Measurements from ENCODE around the gene ACOT9. TPM values are rescaled to one million over a fixed set of nuclear protein-coding genes. Genes with fewer than 3 reads are reported as not detected.

Gene ACOT9
- total RNA-seq, 4 donors from 2014 or later: 21.4 to 72.2 (median 27.5) TPM

DNA sequence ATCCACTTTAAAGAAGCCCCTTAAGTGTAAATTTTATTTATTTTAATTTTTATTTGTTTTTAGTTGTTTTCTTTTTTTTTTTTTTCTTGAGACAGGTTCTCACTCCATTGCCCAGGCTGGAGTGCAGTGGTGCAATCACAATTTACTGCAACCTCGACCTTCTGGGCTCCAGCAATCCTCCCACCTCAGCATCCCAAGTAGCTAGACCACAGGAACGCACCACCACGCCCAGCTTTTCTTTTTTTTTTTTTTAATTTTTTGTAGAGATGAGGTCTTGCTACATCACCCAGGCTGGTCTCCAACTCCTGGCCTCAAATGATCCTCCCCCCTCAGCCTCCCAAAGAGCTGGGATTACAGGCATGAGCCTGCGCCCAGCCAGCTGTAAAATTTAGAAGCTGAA lies 45.9 kb upstream of the ACOT9 start:
- no peak for DNase-seq
- H3K4me1 ChIP-seq: peaks cover 0 to 9% (median 0%) of the 10 kb centered on the region in 4 donors
- no peaks in the 10 kb centered on the region for H3K9me3 ChIP-seq
- in situ Hi-C loops (cut with MboI; ENCODE audit: low pct_ligation_motif_present in 1 of 4, low pct_unique_long_range_greater_than_20kb in 1 of 4, low sequenced_read_pairs in 3 of 4): loop anchor here in 2 of 4 donors (10.0 to 25.0 kb wide), 2 partner anchors 98 to 116 kb away; partner anchors contain the start of genes APOO (in 1 of the 2) and CXorf58 (in 1 of the 2)
- H3K4me3 ChIP-seq: no peak overlapping the region
- intact Hi-C loops (cut with DNase I; ENCODE audit: low total_unique reads): no loop called here
- WGBS, 2 donors (ENCODE audit: low coverage in 1 of 2): 73 to 77% methylated on average over 3 to 4 of the region's 4 CpGs
- H3K27me3 ChIP-seq: no peaks in the 10 kb centered on the region
- H3K36me3 ChIP-seq: peaks cover 0 to 5% (median 0%) of the 10 kb centered on the region in 4 donors
- TF ChIP-seq POLR2A (IDR thresholded peaks at IDR 0.05) (no peak), POLR2AphosphoS5 (IDR thresholded peaks at IDR 0.05) (no peak), EP300 (IDR thresholded peaks at IDR 0.05; ENCODE audit: low read depth) (no peak)
- TF ChIP-seq, protein P1, sequence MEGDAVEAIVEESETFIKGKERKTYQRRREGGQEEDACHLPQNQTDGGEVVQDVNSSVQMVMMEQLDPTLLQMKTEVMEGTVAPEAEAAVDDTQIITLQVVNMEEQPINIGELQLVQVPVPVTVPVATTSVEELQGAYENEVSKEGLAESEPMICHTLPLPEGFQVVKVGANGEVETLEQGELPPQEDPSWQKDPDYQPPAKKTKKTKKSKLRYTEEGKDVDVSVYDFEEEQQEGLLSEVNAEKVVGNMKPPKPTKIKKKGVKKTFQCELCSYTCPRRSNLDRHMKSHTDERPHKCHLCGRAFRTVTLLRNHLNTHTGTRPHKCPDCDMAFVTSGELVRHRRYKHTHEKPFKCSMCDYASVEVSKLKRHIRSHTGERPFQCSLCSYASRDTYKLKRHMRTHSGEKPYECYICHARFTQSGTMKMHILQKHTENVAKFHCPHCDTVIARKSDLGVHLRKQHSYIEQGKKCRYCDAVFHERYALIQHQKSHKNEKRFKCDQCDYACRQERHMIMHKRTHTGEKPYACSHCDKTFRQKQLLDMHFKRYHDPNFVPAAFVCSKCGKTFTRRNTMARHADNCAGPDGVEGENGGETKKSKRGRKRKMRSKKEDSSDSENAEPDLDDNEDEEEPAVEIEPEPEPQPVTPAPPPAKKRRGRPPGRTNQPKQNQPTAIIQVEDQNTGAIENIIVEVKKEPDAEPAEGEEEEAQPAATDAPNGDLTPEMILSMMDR (IDR thresholded peaks at IDR 0.05): no peak
- H3K27ac ChIP-seq: no peak overlapping the region

DNA sequence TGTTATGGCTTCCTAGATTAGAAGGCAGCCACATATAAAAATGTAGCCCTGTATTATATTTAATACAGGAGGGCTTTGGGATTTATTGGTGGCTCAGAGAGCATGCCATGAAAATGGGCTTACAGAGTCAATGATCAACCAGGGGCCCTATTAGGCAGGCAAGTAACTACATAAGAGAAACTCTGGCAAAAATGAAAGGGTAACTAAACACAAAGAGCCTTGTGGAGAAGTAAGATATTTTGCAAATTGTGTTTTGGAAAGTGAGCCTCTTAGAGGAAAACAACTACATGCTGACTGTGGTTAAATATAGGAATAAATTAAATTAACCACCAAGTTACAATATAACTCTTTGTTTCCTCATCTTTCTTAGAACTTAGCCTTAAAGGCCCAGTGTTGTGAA lies 45.4 kb upstream of the ACOT9 start:
- intact Hi-C loops (cut with DNase I; ENCODE audit: low total_unique reads) (no loop called here), in situ Hi-C loops (cut with MboI; ENCODE audit: low pct_ligation_motif_present in 1 of 4, low pct_unique_long_range_greater_than_20kb in 1 of 4, low sequenced_read_pairs in 3 of 4) (loop anchor here in 2 of 4 donors (10.0 to 25.0 kb wide), 2 partner anchors 99 to 116 kb away; partner anchors contain the start of genes APOO (in 1 of the 2) and CXorf58 (in 1 of the 2))
- TF ChIP-seq, protein P1 (IDR thresholded peaks at IDR 0.05): no peak
- TF ChIP-seq EP300 (IDR thresholded peaks at IDR 0.05; ENCODE audit: low read depth) (no peak), POLR2A (IDR thresholded peaks at IDR 0.05) (no peak), POLR2AphosphoS5 (IDR thresholded peaks at IDR 0.05) (no peak)
- Histone ChIP-seq H3K9me3 (no peaks in the 10 kb centered on the region), H3K27me3 (no peaks in the 10 kb centered on the region), H3K4me3 (no peak overlapping the region), H3K36me3 (peaks cover 0 to 5% (median 0%) of the 10 kb centered on the region in 4 donors), H3K4me1 (peaks cover 0 to 9% (median 0%) of the 10 kb centered on the region in 4 donors), H3K27ac (peak overlapping the region; percentile 19 to 42 (median 30))
- no peak for DNase-seq

DNA sequence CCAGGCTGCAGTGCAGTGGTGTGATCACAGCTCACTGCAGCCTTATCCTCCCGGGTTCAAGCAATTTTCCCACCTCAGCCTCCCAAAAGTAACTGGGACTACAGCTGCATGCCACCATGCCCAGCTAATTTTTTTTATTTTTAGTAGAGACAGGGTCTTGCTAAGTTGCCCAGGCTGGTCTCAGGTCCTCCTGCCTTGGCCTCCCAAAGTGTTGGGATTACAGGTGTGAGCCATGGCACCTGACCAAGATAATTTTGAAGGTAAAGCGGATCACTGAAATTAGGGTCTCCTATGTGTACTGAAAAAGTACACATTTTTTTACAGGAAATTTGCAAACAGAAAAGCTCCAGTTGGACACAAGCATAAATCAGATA lies 44.7 kb upstream of the ACOT9 start:
- in situ Hi-C loops (cut with MboI; ENCODE audit: low pct_ligation_motif_present in 1 of 4, low pct_unique_long_range_greater_than_20kb in 1 of 4, low sequenced_read_pairs in 3 of 4): loop anchor here in 2 of 4 donors (10.0 to 25.0 kb wide), 2 partner anchors 100 to 117 kb away; partner anchors contain the start of genes APOO (in 1 of the 2) and CXorf58 (in 1 of the 2)
- peaks cover 0 to 5% (median 0%) of the 10 kb centered on the region in 4 donors for H3K36me3 ChIP-seq
- TF ChIP-seq, protein P1 (IDR thresholded peaks at IDR 0.05): no peak
- no peak for TF ChIP-seq POLR2A (IDR thresholded peaks at IDR 0.05)
- no peak for TF ChIP-seq POLR2AphosphoS5 (IDR thresholded peaks at IDR 0.05)
- no peak for TF ChIP-seq EP300 (IDR thresholded peaks at IDR 0.05; ENCODE audit: low read depth)
- peaks cover 0 to 9% (median 0%) of the 10 kb centered on the region in 4 donors for H3K4me1 ChIP-seq
- no peaks in the 10 kb centered on the region for H3K27me3 ChIP-seq
- no peaks in the 10 kb centered on the region for H3K9me3 ChIP-seq
- no peak overlapping the region for H3K4me3 ChIP-seq
- DNase-seq: no peak
- intact Hi-C loops (cut with DNase I; ENCODE audit: low total_unique reads): no loop called here
- 91 to 100% methylated on average over 1 to 2 of the region's 2 CpGs for WGBS, 2 donors (ENCODE audit: low coverage in 1 of 2)
- H3K27ac ChIP-seq: peak overlapping the region; percentile 19 to 42 (median 30)

DNA sequence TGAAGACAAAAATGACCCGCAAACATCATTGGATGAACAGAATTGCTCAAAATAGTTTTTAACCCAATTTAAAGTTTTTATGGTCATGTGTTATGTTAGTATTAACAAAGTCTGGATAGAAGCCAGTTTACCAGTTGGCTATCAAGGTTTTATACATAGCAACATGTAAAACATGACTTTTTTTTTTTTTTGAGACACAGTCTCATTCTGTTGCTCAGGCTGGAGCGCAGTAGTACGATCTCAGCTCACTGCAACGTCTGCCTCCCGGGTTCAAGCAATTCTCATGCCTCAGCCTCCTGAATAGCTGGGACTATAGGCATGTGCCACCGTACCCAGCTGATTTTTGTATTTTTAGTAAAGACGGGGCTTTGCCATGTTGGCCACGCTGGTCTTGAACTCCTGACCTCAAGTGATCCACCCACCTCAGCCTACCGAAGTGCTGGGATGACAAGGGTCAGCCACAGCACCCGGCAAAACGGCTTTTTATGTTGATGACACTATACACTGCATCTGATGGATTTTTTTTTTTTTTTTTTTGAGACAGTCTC lies 43.3 kb upstream of the ACOT9 start:
- H3K4me3 ChIP-seq: no peak overlapping the region
- H3K36me3 ChIP-seq: peaks cover 0 to 5% (median 0%) of the 10 kb centered on the region in 4 donors
- peak overlapping the region; percentile 83 to 97 (median 97) for H3K27ac ChIP-seq
- H3K9me3 ChIP-seq: no peaks in the 10 kb centered on the region
- intact Hi-C loops (cut with DNase I; ENCODE audit: low total_unique reads) (no loop called here), in situ Hi-C loops (cut with MboI; ENCODE audit: low pct_ligation_motif_present in 1 of 4, low pct_unique_long_range_greater_than_20kb in 1 of 4, low sequenced_read_pairs in 3 of 4) (loop anchor here in 2 of 4 donors (10.0 to 25.0 kb wide), 2 partner anchors 101 to 118 kb away; partner anchors contain the start of genes APOO (in 1 of the 2) and CXorf58 (in 1 of the 2))
- peak in 1 of 3 donors; percentile 63 for TF ChIP-seq POLR2AphosphoS5 (IDR thresholded peaks at IDR 0.05)
- TF ChIP-seq POLR2A (IDR thresholded peaks at IDR 0.05): no peak
- no peaks in the 10 kb centered on the region for H3K27me3 ChIP-seq
- H3K4me1 ChIP-seq: peaks cover 0 to 15% (median 0%) of the 10 kb centered on the region in 4 donors
- DNase-seq: no peak
- WGBS, 2 donors (ENCODE audit: low coverage in 1 of 2): 55 to 57% methylated on average over 4 to 11 of the region's 11 CpGs

Data from transverse colon (tissue), 4 donors.